K562 (cell line): Measurements from ENCODE around the gene OPHN1.

ENCODE experiments used
- CTCF ChIP-seq, 3 experiments: IDR thresholded peaks in 2 of 3; conservative IDR thresholded peaks in 1 of 3; 2 replicates each; pipeline ENCODE4 v1.5.1; 2011 to 2012; ENCODE audit warnings: low read length in 3 of 3, mild to moderate bottlenecking in 3 of 3, control low read depth in 2 of 3, improper control_type of control experiment in 1 of 3, inconsistent platforms in 1 of 3, low read depth in 1 of 3, mixed read lengths in 1 of 3, moderate library complexity in 1 of 3; ENCODE audit not compliant: insufficient read depth in 2 of 3
- FOSL1 ChIP-seq: fragments of 200-800 bp; sonication (Bioruptor generic); conservative IDR thresholded peaks from 2 replicates; pipeline ENCODE4 v1.6.1; 2016; ENCODE audit warnings: missing genetic modification characterization, missing compliant biosample characterization
- POLR2G ChIP-seq: fragments of 200-400 bp; formaldehyde crosslinking; IDR thresholded peaks from 2 replicates; pipeline ENCODE4 v1.6.1; 2017; ENCODE audit warnings: low read depth, mild to moderate bottlenecking, antibody characterized with exemption, low read length, moderate library complexity
- SOX6 ChIP-seq: fragments of 450-650 bp; IDR thresholded peaks from 2 replicates; pipeline ENCODE4 v1.6.1; 2014; ENCODE audit warnings: mild to moderate bottlenecking

DNA sequence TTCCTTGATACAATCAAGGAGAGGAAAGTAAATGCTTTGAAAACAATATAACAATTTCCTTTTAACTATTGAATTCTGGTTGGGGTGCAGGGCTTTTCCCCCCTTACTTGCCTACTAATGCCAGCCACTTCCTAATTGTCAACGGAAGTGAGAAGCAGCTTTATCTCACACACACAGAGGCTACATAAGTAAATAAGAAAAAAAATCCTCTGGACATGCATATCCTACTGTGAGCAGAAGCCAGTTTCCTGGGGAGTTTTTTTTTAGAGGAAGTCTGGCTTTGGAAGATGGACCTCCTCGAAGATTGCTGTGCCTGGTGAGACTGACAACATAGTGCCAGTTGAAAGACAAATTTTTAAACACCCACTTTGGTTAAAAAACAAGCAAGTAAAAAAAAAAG lies 180.6 kb downstream of the OPHN1 start:
- no peak for TF ChIP-seq FOSL1 (tag)
- no peak for TF ChIP-seq POLR2G
- TF ChIP-seq CTCF (IDR thresholded peaks at IDR 0.05 in 2 of 3, conservative IDR thresholded peaks at IDR 0.05 in 1 of 3; ENCODE audit: insufficient read depth in 2 of 3, low read depth in 1 of 3, low read length in 3 of 3), result no peak
- TF ChIP-seq SOX6, result no peak
